Fibroblast of the aortic adventitia (primary cell): Measurements from ENCODE around the gene HYAL3. TPM values are rescaled to one million over a fixed set of nuclear protein-coding genes. Genes with fewer than 3 reads are reported as not detected.

Source experiments
- DNase-seq: peaks from one replicate; pipeline ENCODE4 v3.0.0-alpha.2; 2010; ENCODE audit warnings: low read depth
- H3K4me3 ChIP-seq: 2 replicates; pipeline ENCODE4 v1.5.1; 2011; ENCODE audit warnings: low read depth, mild to moderate bottlenecking, control low read depth, low read length, moderate library complexity
- CTCF ChIP-seq: IDR thresholded peaks from 2 replicates; pipeline ENCODE4 v1.5.1; 2011; ENCODE audit warnings: mild to moderate bottlenecking, low read length, control low read depth, inconsistent platforms; ENCODE audit not compliant: insufficient read depth
- total RNA-seq: library from RNA; depleted of rRNA; stranded (reverse); fragments of >200 nt; gene quantifications from 2 replicates; pipeline ENCODE4 v1.2.3, GENCODE V29; 2012; ENCODE audit warnings: low replicate concordance

HYAL3 gene
- total RNA-seq, 1 donor = 3.1 TPM

GRCh38 chr3:50319894-50320625 is 20.9 kb upstream of the HYAL3 start:
- H3K4me3 ChIP-seq = peak overlapping the region; percentile 84
- TF ChIP-seq CTCF = no peak
- DNase-seq = no peak

GRCh38 chr3:50319181-50319893 is 20.1 kb upstream of the HYAL3 start:
- TF ChIP-seq CTCF = no peak
- no peak overlapping the region for H3K4me3 ChIP-seq

GRCh38 chr3:50318615-50319014 is 19.4 kb upstream of the HYAL3 start:
- H3K4me3 ChIP-seq = no peak overlapping the region
- DNase-seq = no peak
- no peak for TF ChIP-seq CTCF

More at GRCh38 chr3:50319181-50319893, 20.1 kb upstream of the HYAL3 start:
- no peak for DNase-seq

GRCh38 chr3:50318163-50318562 is 19.0 kb upstream of the HYAL3 start:
- TF ChIP-seq CTCF = no peak
- DNase-seq = no peak
- H3K4me3 ChIP-seq = no peak overlapping the region

GRCh38 chr3:50317300-50317699 is 18.1 kb upstream of the HYAL3 start:
- DNase-seq = no peak
- TF ChIP-seq CTCF = no peak
- H3K4me3 ChIP-seq = no peak overlapping the region

GRCh38 chr3:50316657-50317242 is 17.5 kb upstream of the HYAL3 start:
- no peak for DNase-seq
- no peak overlapping the region for H3K4me3 ChIP-seq
- no peak for TF ChIP-seq CTCF
